T-cell (primary cell): ENCODE measurements around the gene SOCS2. TPM values are rescaled to one million over a fixed set of nuclear protein-coding genes. Genes with fewer than 3 reads are reported as not detected.
A peak's percentile ranks its signal among the peaks of the same experiment; 100 is the strongest.
"Not testable (repeated sequence)": the region's sequence is repeated elsewhere in the genome, so short reads cannot be mapped to it uniquely, and the experiment has no call there.

Experiments used
- ATAC-seq, 4 experiments: fragments of 200-7000 bp in 3 of 4; fragments of 150-1000 bp in 1 of 4; cut with Tn5 transposase; replicated peaks in 1 of 4; 1 replicate in 3 of 4; 2 replicates in 1 of 4; pipeline ENCODE4 v1.10.0; 2021; ENCODE audit warnings: moderate library complexity in 3 of 4, mild to moderate bottlenecking in 2 of 4, moderate number of reproducible peaks in 1 of 4
- CTCF ChIA-PET, 2 donors: fragments of 300-600 bp; sonication (Branson Sonifier 250); formaldehyde crosslinking; loops; one replicate each; lab custom pipeline; 2022; ENCODE audit warnings: antibody characterized with exemption in 2 of 2; lab: Charles Lee
- POLR2A ChIA-PET, 2 donors: fragments of 300-600 bp; sonication (Branson Sonifier 250); formaldehyde crosslinking; loops; one replicate each; lab custom pipeline; 2022; ENCODE audit warnings: antibody characterized with exemption in 2 of 2; lab: Charles Lee
- DNase-seq, 35 experiments: peaks; one replicate each; pipeline versions ENCODE4 v3.0.0 to v3.0.0-alpha.2; 2013 to 2023
- H3K27ac ChIP-seq: one replicate; pipeline ENCODE4 v1.5.1; 2013; ENCODE audit warnings: low read length
- H3K27me3 ChIP-seq, 2 experiments: replicated peaks in 1 of 2; 1 replicate in 1 of 2; 2 replicates in 1 of 2; pipeline versions ENCODE4 v1.6.1 to v1.7.0; 2013; ENCODE audit warnings: low read length in 1 of 2, mixed read lengths in 1 of 2; ENCODE audit not compliant: control insufficient read depth in 2 of 2, insufficient read depth in 2 of 2; ENCODE audit errors: extremely low read depth in 1 of 2
- H3K36me3 ChIP-seq, 2 donors: 1 replicate in 1 of 2; 2 replicates in 1 of 2; pipeline versions ENCODE4 v1.6.1 to v1.7.0; 2013; ENCODE audit warnings: low read length in 1 of 2; ENCODE audit not compliant: control insufficient read depth in 2 of 2, insufficient read depth in 1 of 2; ENCODE audit errors: extremely low read depth in 1 of 2
- H3K4me1 ChIP-seq, 2 experiments: 1 replicate in 1 of 2; 2 replicates in 1 of 2; pipeline versions ENCODE4 v1.6.1 to v1.7.0; 2013; ENCODE audit warnings: low read length in 2 of 2, mixed read lengths in 1 of 2; ENCODE audit not compliant: insufficient read depth in 2 of 2, control insufficient read depth in 1 of 2; ENCODE audit errors: extremely low read depth in 1 of 2
- H3K4me3 ChIP-seq, 2 donors: 1 replicate in 1 of 2; 2 replicates in 1 of 2; pipeline versions ENCODE4 v1.5.1 to v1.7.0; 2013; ENCODE audit warnings: mild to moderate bottlenecking in 2 of 2, low read length in 1 of 2, moderate library complexity in 1 of 2; ENCODE audit not compliant: control insufficient read depth in 1 of 2; ENCODE audit errors: extremely low read depth in 1 of 2
- H3K9me3 ChIP-seq: 2 replicates; pipeline ENCODE4 v1.7.0; 2013
- H3K27ac Mint-ChIP-seq, 2 donors: one replicate each; pipeline ENCODE4 v1.8.0; 2020 to 2021; ENCODE audit warnings: mild to moderate bottlenecking in 2 of 2, mixed read lengths in 2 of 2
- H3K27me3 Mint-ChIP-seq, 2 donors: one replicate each; pipeline ENCODE4 v1.8.0; 2021 to 2022; ENCODE audit warnings: mixed read lengths in 2 of 2
- H3K36me3 Mint-ChIP-seq: one replicate; pipeline ENCODE4 v1.8.0; 2021; ENCODE audit warnings: mixed read lengths
- H3K4me1 Mint-ChIP-seq, 3 donors: one replicate each; pipeline ENCODE4 v1.8.0; 2020 to 2022; ENCODE audit warnings: mixed read lengths in 3 of 3, mild to moderate bottlenecking in 1 of 3
- H3K4me3 Mint-ChIP-seq, 3 donors: one replicate each; pipeline ENCODE4 v1.8.0; 2020 to 2022; ENCODE audit warnings: mild to moderate bottlenecking in 3 of 3, mixed read lengths in 3 of 3, moderate library complexity in 3 of 3
- H3K9me3 Mint-ChIP-seq, 3 donors: one replicate each; pipeline ENCODE4 v1.8.0; 2020 to 2022; ENCODE audit warnings: mixed read lengths in 3 of 3
- WGBS: methylation state at CpG from one replicate; pipeline ENCODE4 v1.1.5; 2013; ENCODE audit warnings: missing lambda C conversion rate; ENCODE audit not compliant: insufficient coverage; 5-methylcytosine and 5-hydroxymethylcytosine counted together
- total RNA-seq, 35 experiments: library from RNA in 6 of 35; stranded (reverse) in 6 of 35; fragments of 120-200 nt in 1 of 35; gene quantifications; one replicate each; pipeline versions ENCODE4 v1.2.1 to v1.2.4 and lab custom pipeline; 2013 to 2026

The SOCS2 gene
- total RNA-seq, 5 donors from 2014 or later (not counting 1 experiment from before 2014, with no cell fraction given) = 20.3 to 37.6 (median 29.5) TPM

- POLR2A ChIA-PET = not testable (repeated sequence)
Measured at GRCh38 chr12:93558685-93559084, 13.8 kb upstream of the SOCS2 start.

GRCh38 chr12:93563807-93564538, 8.5 kb upstream of the SOCS2 start:
- H3K36me3 Mint-ChIP-seq = peaks cover 41% of the 10 kb centered on the region
- peak in 2 of 4 experiments; percentile 53 to 63 for ATAC-seq

More at GRCh38 chr12:93558685-93559084, 13.8 kb upstream of the SOCS2 start:
- H3K4me3 Mint-ChIP-seq, DNase-seq, H3K27me3 Mint-ChIP-seq, ATAC-seq, H3K27me3 ChIP-seq, H3K4me3 ChIP-seq, H3K27ac ChIP-seq, H3K9me3 ChIP-seq, H3K4me1 ChIP-seq, H3K36me3 ChIP-seq, H3K27ac Mint-ChIP-seq: not testable (repeated sequence)
- no CpG with 5 or more reads among the region's 1 CpG for WGBS
- CTCF ChIA-PET = interaction anchor here (0.6 to 0.8 kb wide), 2 partner anchors 209 to 543 kb away, joined by 3 read pairs; no protein-coding TSS in a partner anchor
- Mint-ChIP-seq H3K36me3 (peaks cover 37% of the 10 kb centered on the region), H3K4me1 (peaks cover 0 to 13% (median 7%) of the 10 kb centered on the region in 3 donors), H3K9me3 (peaks cover 11 to 19% (median 17%) of the 10 kb centered on the region in 3 donors)

GRCh38 chr12:93565760-93566159, 6.7 kb upstream of the SOCS2 start:
- Histone ChIP-seq H3K27ac (no peak overlapping the region), H3K27me3 (no peaks in the 10 kb centered on the region), H3K4me3 (no peak overlapping the region), H3K9me3 (no peaks in the 10 kb centered on the region), H3K4me1 (peaks cover 0 to 6% of the 10 kb centered on the region in 2 experiments), H3K36me3 (peaks cover 0 to 5% of the 10 kb centered on the region in 2 donors)
- ChIA-PET POLR2A (no interaction called here), CTCF (no interaction called here)
- Mint-ChIP-seq H3K27me3 (no peaks in the 10 kb centered on the region), H3K9me3 (peaks cover 0 to 4% (median 2%) of the 10 kb centered on the region in 3 donors), H3K36me3 (peaks cover 27% of the 10 kb centered on the region), H3K4me1 (peaks cover 0 to 16% (median 15%) of the 10 kb centered on the region in 3 donors), H3K4me3 (no peak overlapping the region), H3K27ac (no peak overlapping the region)
- 100% methylated on average over 2 of the region's 3 CpGs for WGBS
- ATAC-seq = no peak
- no peak for DNase-seq

More at GRCh38 chr12:93563807-93564538, 8.5 kb upstream of the SOCS2 start:
- POLR2A ChIA-PET = interaction anchor here in 1 of 2 donors (0.6 to 0.7 kb wide), 2 partner anchors 113 to 134 kb away, joined by 3 read pairs; partner anchors contain the start of gene CRADD
- H3K27me3 ChIP-seq = no peaks in the 10 kb centered on the region
- no peak overlapping the region for H3K27ac ChIP-seq
- H3K4me3 ChIP-seq = no peak overlapping the region
- peaks cover under 1 to 7% (median 6%) of the 10 kb centered on the region in 3 donors for H3K9me3 Mint-ChIP-seq
- no peaks in the 10 kb centered on the region for H3K4me1 ChIP-seq
- no peaks in the 10 kb centered on the region for H3K27me3 Mint-ChIP-seq
- no CpG with 5 or more reads among the region's 6 CpGs for WGBS
- peaks cover 0 to 5% of the 10 kb centered on the region in 2 donors for H3K36me3 ChIP-seq
- no peak for DNase-seq
- H3K27ac Mint-ChIP-seq = no peak overlapping the region
- CTCF ChIA-PET = interaction anchor here (0.6 to 1.0 kb wide), 3 partner anchors 536 to 653 kb away, joined by 3 to 5 read pairs (median 3); no protein-coding TSS in a partner anchor
- no peaks in the 10 kb centered on the region for H3K9me3 ChIP-seq
- H3K4me3 Mint-ChIP-seq = no peak overlapping the region
- H3K4me1 Mint-ChIP-seq = peaks cover 0 to 27% (median 17%) of the 10 kb centered on the region in 3 donors

GRCh38 chr12:93567174-93567573, 5.3 kb upstream of the SOCS2 start:
- Histone ChIP-seq H3K9me3 (no peaks in the 10 kb centered on the region), H3K27me3 (peaks cover 0 to 3% of the 10 kb centered on the region in 2 experiments), H3K27ac (no peak overlapping the region), H3K4me3 (no peak overlapping the region), H3K4me1 (peaks cover 0 to 8% of the 10 kb centered on the region in 2 experiments), H3K36me3 (peaks cover 0 to 5% of the 10 kb centered on the region in 2 donors)
- ChIA-PET POLR2A (interaction anchor here (0.6 kb wide), 2 partner anchors 14 to 418 kb away, joined by 3 to 11 read pairs; no protein-coding TSS in a partner anchor), CTCF (interaction anchor here (0.6 to 1.9 kb wide), 4 partner anchors 62 to 643 kb away, joined by 5 to 10 read pairs (median 7); no protein-coding TSS in a partner anchor)
- H3K9me3 Mint-ChIP-seq = no peaks in the 10 kb centered on the region
- H3K27me3 Mint-ChIP-seq = peaks cover 0 to under 1% of the 10 kb centered on the region in 2 donors
- no peak overlapping the region for H3K4me3 Mint-ChIP-seq
- peaks cover 1 to 17% (median 16%) of the 10 kb centered on the region in 3 donors for H3K4me1 Mint-ChIP-seq
- ATAC-seq (no peak), DNase-seq (no peak)
- no peak overlapping the region for H3K27ac Mint-ChIP-seq
- WGBS = 74% methylated on average over 3 of the region's 3 CpGs
- H3K36me3 Mint-ChIP-seq = peaks cover 18% of the 10 kb centered on the region

GRCh38 chr12:93568091-93568490, 4.4 kb upstream of the SOCS2 start:
- H3K36me3 Mint-ChIP-seq = peaks cover 18% of the 10 kb centered on the region
- Histone ChIP-seq H3K36me3 (peaks cover 0 to 5% of the 10 kb centered on the region in 2 donors), H3K27me3 (peaks cover 0 to 12% of the 10 kb centered on the region in 2 experiments), H3K4me3 (no peak overlapping the region), H3K27ac (no peak overlapping the region), H3K9me3 (no peaks in the 10 kb centered on the region), H3K4me1 (peaks cover 8 to 18% of the 10 kb centered on the region in 2 experiments)
- DNase-seq = no peak
- ATAC-seq = no peak
- H3K4me3 Mint-ChIP-seq = peak overlapping the region; percentile 0 to 24 (median 6)
- WGBS = 93% methylated on average over 1 of the region's 3 CpGs
- H3K4me1 Mint-ChIP-seq = peaks cover 10 to 26% (median 25%) of the 10 kb centered on the region in 3 donors
- H3K27ac Mint-ChIP-seq = peak overlapping the region; percentile 11 to 60
- H3K27me3 Mint-ChIP-seq = peaks cover 0 to 5% of the 10 kb centered on the region in 2 donors
- POLR2A ChIA-PET = interaction anchor here in 1 of 2 donors (0.5 to 0.6 kb wide), 2 partner anchors 13 to 640 kb away, joined by 3 to 4 read pairs; no protein-coding TSS in a partner anchor
- CTCF ChIA-PET = interaction anchor here (1.7 to 1.9 kb wide), 2 partner anchors 533 to 534 kb away, joined by 8 to 10 read pairs; no protein-coding TSS in a partner anchor
- no peaks in the 10 kb centered on the region for H3K9me3 Mint-ChIP-seq

- peaks cover 18% of the 10 kb centered on the region for H3K36me3 Mint-ChIP-seq
- H3K4me1 Mint-ChIP-seq = peaks cover 16 to 31% (median 29%) of the 10 kb centered on the region in 3 donors
- H3K27me3 Mint-ChIP-seq = peaks cover 0 to 7% of the 10 kb centered on the region in 2 donors
- Histone ChIP-seq H3K4me1 (peaks cover 8 to 25% of the 10 kb centered on the region in 2 experiments), H3K9me3 (no peaks in the 10 kb centered on the region), H3K4me3 (peak overlapping the region; percentile 86 to 97), H3K36me3 (peaks cover 0 to 5% of the 10 kb centered on the region in 2 donors), H3K27me3 (peaks cover 0 to 18% of the 10 kb centered on the region in 2 experiments), H3K27ac (no peak overlapping the region)
- no peaks in the 10 kb centered on the region for H3K9me3 Mint-ChIP-seq
- ATAC-seq = peak in 2 of 4 experiments; percentile 0 to 11
- ChIA-PET CTCF (interaction anchor here (0.6 to 2.6 kb wide), 23 partner anchors 23 to 1657 kb away, joined by 3 to 37 read pairs (median 4); partner anchors contain the start of genes CRADD (in 2 of the 2) and MRPL42 (in 1 of the 2)), POLR2A (interaction anchor here in 1 of 2 donors (0.6 to 0.7 kb wide), 2 partner anchors 259 to 1186 kb away, joined by 3 to 4 read pairs; no protein-coding TSS in a partner anchor)
- no peak for DNase-seq
- H3K27ac Mint-ChIP-seq = peak overlapping the region in 1 of 2 donors; percentile 89
- peak overlapping the region; percentile 86 to 95 (median 90) for H3K4me3 Mint-ChIP-seq
- no CpG with 5 or more reads among the region's 6 CpGs for WGBS
Measured at GRCh38 chr12:93569301-93569655, 3.2 kb upstream of the SOCS2 start.
